CD4-positive, CD25-positive, alpha-beta regulatory T cell (primary cell): ENCODE measurements around the gene PMPCA. TPM values are rescaled to one million over a fixed set of nuclear protein-coding genes. Genes with fewer than 3 reads are reported as not detected.

ENCODE experiments used
- ATAC-seq, 2 donors: fragments of 150-1000 bp; cut with Tn5 transposase; one replicate each; pipeline ENCODE4 v1.10.0; 2021; ENCODE audit warnings: low read depth in 2 of 2, moderate number of reproducible peaks in 2 of 2, moderate library complexity in 1 of 2
- DNase-seq, 3 donors: peaks; one replicate each; pipeline versions ENCODE4 v3.0.0 to v3.0.0-alpha.2; 2012 to 2022; ENCODE audit warnings: mixed read lengths in 1 of 3
- H3K27ac ChIP-seq: one replicate; pipeline ENCODE4 v1.7.0; 2013; ENCODE audit warnings: mild to moderate bottlenecking, low read length; ENCODE audit not compliant: insufficient read depth, poor library complexity, severe bottlenecking
- H3K27me3 ChIP-seq: one replicate; pipeline ENCODE4 v1.7.0; 2013; ENCODE audit warnings: low read length; ENCODE audit not compliant: control insufficient read depth, insufficient read depth
- H3K36me3 ChIP-seq: one replicate; pipeline ENCODE4 v1.7.0; 2013; ENCODE audit warnings: mild to moderate bottlenecking, low read length, moderate library complexity; ENCODE audit not compliant: control insufficient read depth, insufficient read depth
- H3K4me1 ChIP-seq: 2 replicates; pipeline ENCODE4 v1.7.0; 2013; ENCODE audit warnings: mild to moderate bottlenecking, low read length; ENCODE audit not compliant: insufficient read depth, control insufficient read depth, poor library complexity, severe bottlenecking
- H3K4me3 ChIP-seq: one replicate; pipeline ENCODE4 v1.7.0; 2013; ENCODE audit warnings: low read depth, mild to moderate bottlenecking, low read length, moderate library complexity
- H3K9me3 ChIP-seq, 2 experiments: 1 replicate in 1 of 2; 2 replicates in 1 of 2; pipeline ENCODE4 v1.7.0; 2013; ENCODE audit warnings: low read length in 2 of 2, mild to moderate bottlenecking in 1 of 2, moderate library complexity in 1 of 2; ENCODE audit not compliant: control insufficient read depth in 2 of 2
- H3K27ac Mint-ChIP-seq, 3 donors: one replicate each; pipeline ENCODE4 v1.8.0; 2020 to 2022; ENCODE audit warnings: mild to moderate bottlenecking in 3 of 3, mixed read lengths in 3 of 3, moderate library complexity in 2 of 3
- H3K27me3 Mint-ChIP-seq: one replicate; pipeline ENCODE4 v1.8.0; 2022; ENCODE audit warnings: mild to moderate bottlenecking, mixed read lengths
- H3K36me3 Mint-ChIP-seq: one replicate; pipeline ENCODE4 v1.8.0; 2020; ENCODE audit warnings: mixed read lengths
- H3K4me1 Mint-ChIP-seq, 4 donors: one replicate each; pipeline ENCODE4 v1.8.0; 2020 to 2022; ENCODE audit warnings: mixed read lengths in 4 of 4, mild to moderate bottlenecking in 1 of 4
- H3K4me3 Mint-ChIP-seq, 4 donors: one replicate each; pipeline ENCODE4 v1.8.0; 2020 to 2022; ENCODE audit warnings: mild to moderate bottlenecking in 4 of 4, mixed read lengths in 4 of 4, moderate library complexity in 3 of 4
- H3K9me3 Mint-ChIP-seq, 7 donors: one replicate each; pipeline ENCODE4 v1.8.0; 2020 to 2022; ENCODE audit warnings: mixed read lengths in 7 of 7, mild to moderate bottlenecking in 3 of 7, moderate library complexity in 2 of 7
- polyA plus RNA-seq, 4 donors: library from polyadenylated mRNA; unstranded; fragments of 300-500 nt; fragmentation: Illumina TruSeq; gene quantifications; one replicate each; pipeline ENCODE4 v1.2.3, GENCODE V29; 2021
- total RNA-seq: library from RNA; stranded (reverse); gene quantifications from one replicate; pipeline ENCODE4 v1.2.3, GENCODE V29; 2022

Gene PMPCA, protein sequence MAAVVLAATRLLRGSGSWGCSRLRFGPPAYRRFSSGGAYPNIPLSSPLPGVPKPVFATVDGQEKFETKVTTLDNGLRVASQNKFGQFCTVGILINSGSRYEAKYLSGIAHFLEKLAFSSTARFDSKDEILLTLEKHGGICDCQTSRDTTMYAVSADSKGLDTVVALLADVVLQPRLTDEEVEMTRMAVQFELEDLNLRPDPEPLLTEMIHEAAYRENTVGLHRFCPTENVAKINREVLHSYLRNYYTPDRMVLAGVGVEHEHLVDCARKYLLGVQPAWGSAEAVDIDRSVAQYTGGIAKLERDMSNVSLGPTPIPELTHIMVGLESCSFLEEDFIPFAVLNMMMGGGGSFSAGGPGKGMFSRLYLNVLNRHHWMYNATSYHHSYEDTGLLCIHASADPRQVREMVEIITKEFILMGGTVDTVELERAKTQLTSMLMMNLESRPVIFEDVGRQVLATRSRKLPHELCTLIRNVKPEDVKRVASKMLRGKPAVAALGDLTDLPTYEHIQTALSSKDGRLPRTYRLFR
- total RNA-seq = 86.2 TPM
- polyA plus RNA-seq = 10 to 100 TPM; 36.5 to 46.5 (median 39.2) TPM

DNA sequence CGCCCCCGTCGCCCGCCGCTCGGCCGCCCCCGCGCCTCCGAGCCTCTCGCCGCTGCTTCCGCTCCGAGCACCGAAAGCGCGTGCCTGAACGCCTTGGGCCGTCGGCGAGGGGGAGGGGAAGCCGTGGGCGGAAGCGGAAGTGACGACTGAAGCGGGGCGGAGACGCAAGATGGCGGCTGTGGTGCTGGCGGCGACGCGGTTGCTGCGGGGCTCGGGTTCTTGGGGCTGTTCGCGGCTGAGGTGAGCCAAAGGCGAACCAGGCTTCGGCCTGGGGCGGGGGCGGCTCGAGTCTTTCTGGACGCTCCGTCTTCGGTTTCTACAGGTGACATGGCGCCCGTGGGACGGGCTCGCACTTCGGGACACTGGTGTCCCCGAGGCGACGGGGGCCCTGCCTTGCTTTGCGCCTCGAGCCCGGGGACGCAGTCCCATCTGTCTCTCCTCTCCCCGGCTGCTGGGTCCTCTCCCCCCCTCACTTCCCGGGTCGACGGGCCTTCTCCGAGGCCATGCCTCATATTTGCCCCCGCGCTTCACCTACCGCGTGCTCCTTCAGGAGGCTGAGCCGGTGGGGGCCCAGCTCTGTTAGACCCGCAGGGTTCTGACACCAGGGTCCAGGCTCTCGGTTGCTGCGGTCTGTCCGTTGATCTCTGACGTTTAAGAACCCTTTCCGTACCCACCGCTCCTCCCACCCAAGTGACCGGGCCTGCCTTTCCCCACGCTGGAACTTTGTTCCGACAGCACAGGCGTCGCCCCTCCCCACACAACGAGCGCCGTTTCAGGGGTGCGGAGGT, at the start of gene PMPCA, which contains the start of gene ENTR1:
PMPCA (plus strand) TSS at position 159 of the 788 bp plus-strand sequence; CDS start at position 170, 11 bp downstream.
ENTR1 (minus strand) TSS at position 115 of the 788 bp plus-strand sequence. CDS start 217 bp downstream, outside the sequence.
- Mint-ChIP-seq H3K27me3 (no peaks in the 10 kb centered on the region), H3K4me1 (peaks cover 0 to 54% (median 27%) of the 10 kb centered on the region in 4 donors), H3K36me3 (peaks cover 28% of the 10 kb centered on the region), H3K9me3 (no peaks in the 10 kb centered on the region), H3K27ac (peak within 1 kb of the TSS; percentile 86 to 95 (median 95)), H3K4me3 (peak within 1 kb of the TSS; percentile 88 to 95 (median 92))
- Histone ChIP-seq H3K27me3 (no peaks in the 10 kb centered on the region), H3K4me1 (peaks cover 29% of the 10 kb centered on the region), H3K4me3 (peak within 1 kb of the TSS; percentile 81), H3K36me3 (peaks cover 40% of the 10 kb centered on the region), H3K27ac (peak within 1 kb of the TSS; percentile 90), H3K9me3 (no peaks in the 10 kb centered on the region)
- DNase-seq (peak; percentile 93 to 95 (median 94)), ATAC-seq (peak; percentile 86 to 89)

- Mint-ChIP-seq H3K9me3 (no peaks in the 10 kb centered on the region), H3K27ac (no peak overlapping the region), H3K4me3 (peak overlapping the region in 3 of 4 donors; percentile 52 to 63 (median 56)), H3K27me3 (peaks cover 4% of the 10 kb centered on the region), H3K36me3 (no peaks in the 10 kb centered on the region), H3K4me1 (peaks cover 0 to 4% (median 0%) of the 10 kb centered on the region in 4 donors)
- no peaks in the 10 kb centered on the region for H3K4me1 ChIP-seq
- H3K4me3 ChIP-seq = no peak overlapping the region
- no peak overlapping the region for H3K27ac ChIP-seq
- ATAC-seq (no peak), DNase-seq (no peak)
- H3K36me3 ChIP-seq = no peaks in the 10 kb centered on the region
- H3K9me3 ChIP-seq = no peaks in the 10 kb centered on the region
- no peaks in the 10 kb centered on the region for H3K27me3 ChIP-seq
Measured at GRCh38 chr9:136361047-136361753, 49.3 kb upstream of the PMPCA start.

GRCh38 chr9:136361754-136362449, 48.6 kb upstream of the PMPCA start:
- H3K4me3 ChIP-seq = no peak overlapping the region
- H3K4me1 ChIP-seq = no peaks in the 10 kb centered on the region
- H3K27ac ChIP-seq = no peak overlapping the region
- H3K36me3 ChIP-seq = no peaks in the 10 kb centered on the region
- no peak overlapping the region for H3K27ac Mint-ChIP-seq
- H3K4me3 Mint-ChIP-seq = peak overlapping the region; percentile 21 to 63 (median 54)
- H3K27me3 ChIP-seq = no peaks in the 10 kb centered on the region
- H3K9me3 Mint-ChIP-seq = no peaks in the 10 kb centered on the region
- H3K4me1 Mint-ChIP-seq = peaks cover 0 to 4% (median 0%) of the 10 kb centered on the region in 4 donors
- ATAC-seq (no peak), DNase-seq (no peak)
- H3K27me3 Mint-ChIP-seq = peaks cover 5% of the 10 kb centered on the region
- no peaks in the 10 kb centered on the region for H3K9me3 ChIP-seq
- no peaks in the 10 kb centered on the region for H3K36me3 Mint-ChIP-seq

DNA sequence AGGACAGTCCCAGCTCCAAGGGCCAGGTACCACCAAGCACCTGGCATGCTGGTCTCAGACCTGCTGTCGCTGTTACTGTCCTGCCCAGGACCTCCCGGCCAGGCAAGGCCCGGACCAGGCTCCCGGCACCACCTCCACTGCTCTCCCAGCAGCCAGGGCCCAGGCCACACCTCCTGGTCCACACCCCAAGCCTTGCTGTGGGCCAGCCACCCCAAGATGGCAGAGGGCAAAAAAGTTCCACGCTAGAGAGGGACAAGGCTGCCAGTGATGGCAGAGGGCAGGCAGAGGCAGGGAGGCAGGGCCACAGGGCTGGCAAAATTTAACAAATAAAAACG, 48.0 kb upstream of the PMPCA start:
- no peak for ATAC-seq
- DNase-seq = no peak
- Histone ChIP-seq H3K36me3 (no peaks in the 10 kb centered on the region), H3K4me3 (no peak overlapping the region), H3K27ac (peak overlapping the region; percentile 78), H3K27me3 (no peaks in the 10 kb centered on the region), H3K4me1 (no peaks in the 10 kb centered on the region), H3K9me3 (no peaks in the 10 kb centered on the region)
- H3K27me3 Mint-ChIP-seq = peaks cover 5% of the 10 kb centered on the region
- peak overlapping the region; percentile 84 to 88 (median 86) for H3K4me3 Mint-ChIP-seq
- H3K9me3 Mint-ChIP-seq = no peaks in the 10 kb centered on the region
- H3K36me3 Mint-ChIP-seq = no peaks in the 10 kb centered on the region
- H3K4me1 Mint-ChIP-seq = peaks cover 0 to 4% (median 0%) of the 10 kb centered on the region in 4 donors
- peak overlapping the region in 1 of 3 donors; percentile 49 for H3K27ac Mint-ChIP-seq

GRCh38 chr9:136363106-136363948, 47.1 kb upstream of the PMPCA start, which contains the start of gene DNLZ:
DNLZ (minus strand) TSS chr9:136363744; CDS start chr9:136363714, 30 bp downstream.
- Histone ChIP-seq H3K4me3 (no peak within 1 kb of the TSS), H3K4me1 (no peaks in the 10 kb centered on the region), H3K9me3 (no peaks in the 10 kb centered on the region), H3K36me3 (no peaks in the 10 kb centered on the region), H3K27ac (peak within 1 kb of the TSS; percentile 78), H3K27me3 (no peaks in the 10 kb centered on the region)
- ATAC-seq (peak; percentile 80 to 85), DNase-seq (peak; percentile 86 to 93 (median 89))
- Mint-ChIP-seq H3K36me3 (no peaks in the 10 kb centered on the region), H3K4me1 (peaks cover 0 to 4% (median 0%) of the 10 kb centered on the region in 4 donors), H3K4me3 (peak within 1 kb of the TSS; percentile 84 to 88 (median 86)), H3K9me3 (no peaks in the 10 kb centered on the region), H3K27me3 (peaks cover 5% of the 10 kb centered on the region), H3K27ac (peak within 1 kb of the TSS in 2 of 3 donors; percentile 49 to 80)

DNA sequence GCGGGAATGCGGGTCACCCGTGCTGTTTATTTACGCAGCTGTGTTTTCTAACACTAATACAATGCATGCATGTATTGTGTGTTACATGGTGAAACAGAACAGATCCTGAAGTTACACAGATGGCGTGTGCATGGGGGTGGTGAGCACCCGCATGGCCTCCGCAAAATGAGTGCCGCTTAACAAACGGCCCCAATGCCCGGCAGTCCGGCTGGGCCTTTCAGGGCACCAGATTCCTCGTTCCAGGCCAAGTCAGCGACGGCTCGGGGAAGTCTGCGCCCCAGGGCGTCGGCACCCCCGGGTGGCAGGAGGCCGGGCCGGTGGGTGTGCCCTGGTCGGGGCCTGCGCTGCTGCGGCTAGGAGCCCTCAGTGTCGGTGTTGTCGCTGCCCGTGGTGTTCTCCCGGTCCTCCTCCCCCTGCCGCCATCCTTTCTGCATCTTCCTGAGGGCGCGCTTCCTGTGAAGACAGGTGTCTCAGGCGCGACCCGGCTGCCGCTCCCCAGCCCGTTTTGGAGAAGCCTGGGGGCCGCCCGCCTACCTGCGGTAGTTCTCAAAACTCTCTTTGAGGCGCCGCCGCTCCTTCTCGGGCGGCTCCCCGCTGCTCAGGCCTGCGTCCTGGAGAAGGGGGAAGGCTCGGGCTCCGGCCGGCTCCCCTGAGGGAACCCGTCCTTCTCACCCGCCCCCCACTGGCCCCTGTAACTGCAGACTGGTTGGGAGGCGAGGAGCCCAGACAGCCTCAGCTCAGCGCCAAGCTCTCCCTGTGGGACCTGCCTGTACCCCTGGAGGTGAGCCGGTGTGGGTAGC, 46.3 kb upstream of the PMPCA start:
- H3K9me3 Mint-ChIP-seq = no peaks in the 10 kb centered on the region
- Histone ChIP-seq H3K27ac (no peak overlapping the region), H3K4me1 (no peaks in the 10 kb centered on the region), H3K4me3 (no peak overlapping the region), H3K9me3 (no peaks in the 10 kb centered on the region), H3K36me3 (no peaks in the 10 kb centered on the region), H3K27me3 (no peaks in the 10 kb centered on the region)
- H3K27ac Mint-ChIP-seq = no peak overlapping the region
- no peaks in the 10 kb centered on the region for H3K36me3 Mint-ChIP-seq
- peak overlapping the region in 3 of 4 donors; percentile 58 to 84 (median 69) for H3K4me3 Mint-ChIP-seq
- peaks cover 0 to 4% (median 0%) of the 10 kb centered on the region in 4 donors for H3K4me1 Mint-ChIP-seq
- DNase-seq (no peak), ATAC-seq (no peak)
- H3K27me3 Mint-ChIP-seq = peaks cover 5% of the 10 kb centered on the region
